Stimulated activated CD4-positive, alpha-beta T cell treated with anti-CD3 and anti-CD28 coated beads, Interleukin-4, amount 100 ng/mL, for 4 hours (primary cell): ENCODE data around the gene GNAQ.

Experiments
- DNase-seq, 2 experiments: peaks; one replicate each; pipeline ENCODE4 v3.0.0-alpha.2; 2020

GNAQ gene

GRCh38 chr9:78031444-78031892 is at the start of gene GNAQ:
TSS of gene GNAQ (minus strand) at chr9:78031811. CDS start at chr9:78031235, 576 bp downstream.
- no peak for DNase-seq

DNA sequence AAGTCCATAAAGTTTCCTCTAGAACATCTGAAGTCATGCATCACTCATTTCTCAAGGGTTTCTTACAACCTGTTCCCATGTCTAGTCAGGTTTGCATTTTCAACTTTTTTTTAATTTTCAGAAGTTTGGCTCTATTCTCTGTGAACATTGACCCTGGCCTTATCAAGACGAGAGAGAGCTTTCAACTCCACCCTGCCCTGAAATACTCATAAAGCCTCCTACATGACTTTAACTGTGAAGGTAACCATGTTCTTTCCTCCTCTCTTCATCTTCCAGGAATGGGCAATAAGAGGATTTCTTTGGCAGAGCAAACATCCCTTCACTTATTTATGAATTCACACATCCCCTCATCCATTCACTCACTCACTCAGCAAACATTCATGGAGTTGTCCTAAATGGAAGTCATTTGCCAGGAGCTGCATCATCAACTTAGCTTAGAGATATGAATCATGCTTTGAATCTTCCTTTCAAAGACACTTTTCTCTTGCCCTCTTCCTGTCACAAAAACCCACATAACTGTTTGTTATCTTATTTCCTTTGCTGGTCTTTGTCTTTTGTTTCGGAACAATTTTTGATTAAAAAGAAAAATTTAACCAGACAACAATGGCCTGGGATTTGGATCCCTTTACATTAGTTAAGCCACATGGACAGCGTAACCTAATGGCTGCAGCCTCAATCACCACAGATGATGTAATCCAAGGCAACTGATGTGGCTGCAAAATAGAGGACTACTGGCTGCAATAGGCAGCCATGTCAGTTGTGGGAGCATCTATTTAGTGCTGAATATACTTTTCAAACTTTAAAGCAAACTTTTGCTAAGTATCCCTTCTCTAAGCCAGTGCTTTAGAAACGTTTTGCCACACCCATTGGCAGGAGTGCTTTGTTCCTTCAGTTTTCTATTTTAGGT is 43.0 kb upstream of the GNAQ start:
- DNase-seq, result peak in 1 of 2 experiments; percentile 0

DNA sequence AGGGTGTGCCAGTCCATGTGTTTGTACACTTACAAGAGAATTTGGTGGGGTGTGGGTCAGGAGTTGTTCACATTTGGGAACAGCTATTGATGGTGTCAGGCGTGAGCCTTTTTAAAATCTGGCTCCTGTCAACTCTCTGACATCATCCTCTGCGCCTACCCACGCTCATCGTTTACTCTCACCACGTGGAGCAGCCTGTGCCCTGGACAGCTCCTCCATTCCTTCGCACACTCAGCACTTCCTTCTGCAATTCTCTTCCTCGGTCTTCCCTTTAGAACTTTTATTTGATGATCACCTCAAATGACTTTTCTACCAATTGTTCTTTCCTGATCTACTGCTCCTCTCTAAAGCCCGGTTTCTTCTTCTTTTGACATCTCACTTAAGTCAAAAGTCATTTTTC is 42.1 kb upstream of the GNAQ start:
- peak in 1 of 2 experiments; percentile 9 for DNase-seq

- no peak for DNase-seq
Measured at GRCh38 chr9:78072586-78073199, 41.1 kb upstream of the GNAQ start.

- DNase-seq, result no peak
Measured at GRCh38 chr9:78070521-78070920, 38.9 kb upstream of the GNAQ start.

GRCh38 chr9:78064075-78064474 is 32.5 kb upstream of the GNAQ start:
- no peak for DNase-seq

- DNase-seq, result no peak
Measured at GRCh38 chr9:78062710-78063109, 31.1 kb upstream of the GNAQ start.

DNA sequence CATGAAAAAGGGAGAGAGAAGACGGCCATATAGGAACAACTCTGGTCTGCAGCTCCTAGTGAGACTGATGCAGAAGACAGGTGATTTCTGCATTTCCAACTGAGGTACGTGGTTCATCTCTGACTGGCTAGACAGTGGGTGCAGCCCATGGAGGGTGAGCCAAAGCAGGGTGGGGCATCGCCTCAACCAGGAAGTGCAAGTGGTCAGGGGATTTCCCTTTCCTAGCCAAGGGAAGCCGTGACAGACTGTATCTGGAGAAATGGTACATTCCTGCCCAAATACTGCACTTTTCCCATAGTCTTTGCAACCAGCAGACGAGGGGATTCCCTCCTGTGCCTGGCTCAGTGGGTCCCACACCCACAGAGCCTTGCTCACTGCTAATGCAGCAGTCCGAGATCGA is 22.6 kb upstream of the GNAQ start:
- DNase-seq, result peak; percentile 10 to 45

DNA sequence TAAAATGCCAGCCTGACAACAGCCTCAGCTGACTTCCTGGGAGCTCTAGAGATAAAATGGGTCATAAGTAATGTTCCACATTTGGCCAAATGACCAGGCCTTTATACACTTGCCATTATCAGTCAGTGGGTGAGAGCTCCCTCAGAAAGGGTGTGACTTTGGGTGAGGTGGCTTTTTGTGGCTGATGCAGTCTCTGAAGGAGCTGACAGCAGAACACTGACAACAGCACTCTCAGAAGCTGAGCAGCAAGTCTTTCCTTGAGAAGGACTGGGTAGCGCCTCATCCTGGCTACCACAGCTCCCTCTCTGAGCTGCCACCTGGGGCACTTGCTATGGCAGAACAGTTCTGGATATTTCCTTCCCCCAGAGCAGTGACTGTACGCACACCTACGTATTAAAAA is 22.0 kb upstream of the GNAQ start:
- no peak for DNase-seq

DNA sequence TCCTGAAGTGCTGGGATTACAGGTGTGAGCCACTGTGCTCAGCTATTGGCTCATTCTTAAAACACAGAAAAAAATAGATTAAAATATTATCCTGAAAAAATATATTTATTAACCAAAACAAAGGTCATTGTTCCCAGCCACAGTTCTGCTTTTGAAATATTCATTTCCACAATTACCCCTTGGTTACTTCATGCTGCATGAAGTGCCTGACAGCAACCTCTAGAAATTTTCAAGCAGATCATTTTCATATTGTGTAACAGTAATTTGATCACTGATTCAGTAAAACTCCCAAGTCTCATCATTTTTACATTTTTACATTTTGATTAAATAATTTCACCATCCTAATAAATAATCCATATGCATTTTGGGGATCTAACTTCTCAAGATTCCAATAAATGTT is 18.8 kb upstream of the GNAQ start:
- DNase-seq, result no peak

DNA sequence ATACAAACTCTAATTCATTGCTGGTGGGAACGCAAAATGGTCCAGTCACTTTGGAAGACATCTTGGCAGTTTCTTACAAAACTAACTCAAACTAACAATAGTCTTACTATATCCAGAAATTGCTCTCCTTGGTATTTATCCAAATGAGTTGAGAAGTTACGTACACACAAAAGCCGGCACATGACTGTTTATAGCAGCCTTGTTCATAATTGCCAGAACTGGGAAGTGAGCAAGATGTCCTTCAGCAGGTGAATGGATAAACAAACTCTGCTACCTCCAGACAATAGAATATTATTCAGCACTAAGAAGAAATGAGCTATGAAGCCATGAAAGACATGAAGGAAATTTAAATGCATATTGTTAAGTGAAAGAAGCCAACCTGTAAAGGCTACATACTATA is 17.9 kb upstream of the GNAQ start:
- no peak for DNase-seq

- no peak for DNase-seq
Measured at GRCh38 chr9:78047106-78047505, 15.5 kb upstream of the GNAQ start.

GRCh38 chr9:78046112-78046511 is 14.5 kb upstream of the GNAQ start:
- no peak for DNase-seq

GRCh38 chr9:78044886-78045285 is 13.3 kb upstream of the GNAQ start:
- no peak for DNase-seq

DNA sequence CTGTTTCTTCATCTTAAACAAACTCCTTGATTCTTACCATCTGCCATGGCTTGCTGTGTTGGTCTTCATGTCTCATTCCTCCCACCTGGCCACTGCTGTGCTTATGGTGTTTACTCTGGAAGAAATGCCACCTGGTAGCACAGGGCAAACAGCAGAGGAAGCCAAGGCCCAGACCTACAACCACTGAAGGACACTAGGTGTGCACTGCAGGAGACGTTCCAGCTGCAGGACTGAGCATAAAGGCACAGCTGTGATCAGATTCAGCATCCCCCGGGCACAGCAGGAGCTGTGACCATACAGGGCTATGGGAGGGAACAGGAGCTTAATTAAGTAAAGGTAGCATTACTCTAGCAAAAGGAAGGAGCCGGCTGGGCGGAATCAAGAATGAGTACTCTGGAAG is 12.6 kb upstream of the GNAQ start:
- DNase-seq, result no peak

- no peak for DNase-seq
Measured at GRCh38 chr9:78041971-78042370, 10.4 kb upstream of the GNAQ start.

DNA sequence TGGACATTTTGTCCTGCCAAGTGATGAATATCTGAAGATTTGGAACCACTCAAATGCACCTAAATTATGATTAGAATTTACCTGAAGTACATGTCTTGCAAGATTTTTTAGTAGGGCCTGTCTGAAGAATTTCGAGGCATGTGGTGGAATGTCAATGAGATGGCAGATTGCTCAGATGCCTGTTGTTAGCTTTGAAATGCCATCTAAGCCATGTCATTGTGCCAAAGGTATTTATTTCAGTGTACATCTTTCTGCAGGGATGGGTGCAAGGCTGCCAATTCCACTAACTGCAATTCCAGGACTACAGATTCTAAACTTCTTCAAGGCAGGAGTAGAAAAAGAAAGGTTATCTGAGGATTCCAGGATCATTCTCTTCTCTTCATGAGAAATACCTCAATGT is 9.1 kb upstream of the GNAQ start:
- DNase-seq, result no peak

GRCh38 chr9:78038620-78039300 is 7.1 kb upstream of the GNAQ start:
- no peak for DNase-seq

GRCh38 chr9:78035383-78035993 is 3.9 kb upstream of the GNAQ start:
- peak; percentile 27 to 43 for DNase-seq

DNA sequence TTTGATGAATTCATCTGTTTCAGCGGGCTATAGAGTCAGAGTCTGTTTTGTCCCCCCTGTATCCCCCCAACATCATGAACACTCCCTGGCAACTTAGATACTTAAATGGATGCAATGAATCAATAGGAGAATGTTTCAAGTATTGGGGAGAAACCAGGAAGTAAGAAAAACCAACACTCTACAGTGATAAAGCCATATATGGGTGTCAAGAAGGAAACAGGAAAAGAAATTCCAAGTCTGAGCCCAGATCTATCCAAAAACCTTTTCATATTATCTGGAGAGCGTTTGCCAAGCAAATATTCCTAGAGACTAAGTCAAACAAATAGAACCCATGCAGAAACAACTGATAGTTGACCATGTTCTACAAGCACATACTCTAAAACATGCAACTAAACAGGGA is 2.3 kb upstream of the GNAQ start:
- DNase-seq, result no peak

- no peak for DNase-seq
Measured at GRCh38 chr9:78032730-78033457, 1.3 kb upstream of the GNAQ start.

GRCh38 chr9:78031893-78032729 is 500 bp upstream of the GNAQ start:
- peak; percentile 68 to 82 for DNase-seq
